ENCODE results near the gene SORCS2. TPM values are rescaled to one million over a fixed set of nuclear protein-coding genes. Genes with fewer than 3 reads are reported as not detected.

The SORCS2 gene
- total RNA-seq, 1 donor from 2014 or later, result 29.5 TPM

GRCh38 chr4:7343081-7343655, 150.8 kb downstream of the SORCS2 start:
- Mint-ChIP-seq H3K36me3 (ENCODE audit: unreplicated experiment) (peaks cover 23% of the 10 kb centered on the region), H3K27ac (ENCODE audit: unreplicated experiment) (no peak overlapping the region)

DNA sequence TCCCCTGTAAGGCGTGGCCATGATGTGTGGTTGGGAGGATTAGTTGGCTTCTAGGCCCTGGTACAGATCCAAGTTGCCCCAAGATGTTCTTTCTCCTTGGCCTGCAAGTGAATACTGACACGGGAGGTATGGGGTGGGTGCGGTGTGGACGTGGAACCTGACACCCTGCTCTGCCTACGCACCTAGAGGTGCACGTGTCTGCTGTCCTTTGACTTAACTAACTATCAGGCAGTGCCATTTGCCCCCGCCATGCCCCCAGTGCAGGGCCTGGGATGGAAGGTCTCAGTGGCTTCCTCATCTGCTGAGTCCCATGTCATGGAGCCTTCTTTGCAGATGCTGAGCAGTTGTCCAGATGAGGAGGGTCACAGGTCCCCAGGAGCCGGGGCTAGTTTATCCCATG, 151.6 kb downstream of the SORCS2 start:
- H3K9me3 Mint-ChIP-seq (ENCODE audit: unreplicated experiment), result peaks cover 12% of the 10 kb centered on the region
- no peak for TF ChIP-seq CTCF (IDR thresholded peaks at IDR 0.05; ENCODE audit: partially characterized antibody, unreplicated experiment)
- no peaks in the 10 kb centered on the region for H3K4me1 Mint-ChIP-seq (ENCODE audit: low read depth, unreplicated experiment)
- no peak for DNase-seq
- H3K36me3 Mint-ChIP-seq (ENCODE audit: unreplicated experiment), result peaks cover 21% of the 10 kb centered on the region
- no peak overlapping the region for H3K4me3 Mint-ChIP-seq (ENCODE audit: unreplicated experiment)
- peaks cover 5% of the 10 kb centered on the region for H3K27me3 Mint-ChIP-seq (ENCODE audit: unreplicated experiment)
- no peak overlapping the region for H3K27ac Mint-ChIP-seq (ENCODE audit: unreplicated experiment)

More at GRCh38 chr4:7343081-7343655, 150.8 kb downstream of the SORCS2 start:
- Mint-ChIP-seq H3K4me1 (ENCODE audit: low read depth, unreplicated experiment) (no peaks in the 10 kb centered on the region), H3K9me3 (ENCODE audit: unreplicated experiment) (peaks cover 13% of the 10 kb centered on the region), H3K4me3 (ENCODE audit: unreplicated experiment) (no peak overlapping the region), H3K27me3 (ENCODE audit: unreplicated experiment) (peaks cover 6% of the 10 kb centered on the region)
- no peak for TF ChIP-seq CTCF (IDR thresholded peaks at IDR 0.05; ENCODE audit: partially characterized antibody, unreplicated experiment)
- no peak for DNase-seq

- Mint-ChIP-seq H3K27me3 (ENCODE audit: unreplicated experiment) (peaks cover 5% of the 10 kb centered on the region), H3K4me3 (ENCODE audit: unreplicated experiment) (no peak overlapping the region), H3K27ac (ENCODE audit: unreplicated experiment) (no peak overlapping the region), H3K4me1 (ENCODE audit: low read depth, unreplicated experiment) (no peaks in the 10 kb centered on the region), H3K36me3 (ENCODE audit: unreplicated experiment) (peaks cover 21% of the 10 kb centered on the region), H3K9me3 (ENCODE audit: unreplicated experiment) (peaks cover 12% of the 10 kb centered on the region)
- no peak for TF ChIP-seq CTCF (IDR thresholded peaks at IDR 0.05; ENCODE audit: partially characterized antibody, unreplicated experiment)
- no peak for DNase-seq
Measured at GRCh38 chr4:7344636-7345155, 152.4 kb downstream of the SORCS2 start.

DNA sequence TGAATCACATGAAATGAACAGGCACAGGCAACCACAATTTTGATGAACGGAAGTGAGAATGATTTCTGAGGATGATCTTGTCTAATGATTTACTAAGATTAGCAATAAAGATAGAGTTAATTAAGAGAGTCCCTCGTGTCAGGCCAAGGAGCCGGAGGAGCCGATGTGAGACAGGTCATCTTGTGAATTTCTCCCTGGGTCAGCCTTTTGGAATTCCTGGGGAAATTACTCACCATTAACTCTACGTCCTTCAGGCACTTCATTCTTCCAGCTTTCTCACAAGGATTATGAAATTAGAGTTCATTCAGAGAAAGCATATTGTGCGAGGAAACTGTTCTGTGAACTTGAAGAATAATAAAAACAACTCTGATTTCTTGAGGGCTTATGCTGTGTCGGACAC, 155.6 kb downstream of the SORCS2 start:
- Mint-ChIP-seq H3K9me3 (ENCODE audit: unreplicated experiment) (peaks cover 10% of the 10 kb centered on the region), H3K36me3 (ENCODE audit: unreplicated experiment) (peaks cover 14% of the 10 kb centered on the region), H3K27me3 (ENCODE audit: unreplicated experiment) (peaks cover 5% of the 10 kb centered on the region), H3K4me1 (ENCODE audit: low read depth, unreplicated experiment) (peaks cover 9% of the 10 kb centered on the region), H3K27ac (ENCODE audit: unreplicated experiment) (no peak overlapping the region), H3K4me3 (ENCODE audit: unreplicated experiment) (no peak overlapping the region)
- DNase-seq, result no peak
- no peak for TF ChIP-seq CTCF (IDR thresholded peaks at IDR 0.05; ENCODE audit: partially characterized antibody, unreplicated experiment)
